Neutrophil (primary cell): ENCODE data around the gene HHIPL2.
A peak's percentile ranks its signal among the peaks of the same experiment; 100 is the strongest.

ENCODE experiments used
- H3K27ac ChIP-seq: fragments of 200-600 bp; sonication (generic); 2 replicates; pipeline ENCODE4 v1.5.1; 2016; ENCODE audit warnings: mild to moderate bottlenecking, moderate library complexity
- H3K27me3 ChIP-seq: fragments of 200-600 bp; sonication (generic); 2 replicates; pipeline ENCODE4 v1.6.0; 2016; ENCODE audit warnings: mild to moderate bottlenecking
- H3K36me3 ChIP-seq: fragments of 200-600 bp; sonication (generic); 2 replicates; pipeline ENCODE4 v1.5.1; 2017
- H3K4me1 ChIP-seq, 2 experiments: fragments of 200-600 bp in 1 of 2; sonication (generic) in 1 of 2; 1 replicate in 1 of 2; 2 replicates in 1 of 2; pipeline versions ENCODE4 v1.5.1 to v1.6.1; 2013 to 2016; ENCODE audit warnings: low read depth in 1 of 2, low read length in 1 of 2, mild to moderate bottlenecking in 1 of 2, moderate library complexity in 1 of 2; ENCODE audit not compliant: control insufficient read depth in 1 of 2, insufficient read depth in 1 of 2
- H3K4me3 ChIP-seq, 2 experiments: fragments of 200-600 bp in 1 of 2; sonication (generic) in 1 of 2; 1 replicate in 1 of 2; 2 replicates in 1 of 2; pipeline ENCODE4 v1.5.1; 2013 to 2016; ENCODE audit warnings: low read depth in 1 of 2, low read length in 1 of 2, mild to moderate bottlenecking in 1 of 2, moderate library complexity in 1 of 2
- H3K9me3 ChIP-seq: fragments of 200-600 bp; sonication (generic); 2 replicates; pipeline ENCODE4 v1.5.1; 2016
- TF ChIP-seq, protein P1 (sequence below): fragments of 200-600 bp; sonication (generic); IDR thresholded peaks from 2 replicates; pipeline ENCODE4 v1.5.1; 2016; ENCODE audit warnings: antibody characterized with exemption

The HHIPL2 gene

DNA sequence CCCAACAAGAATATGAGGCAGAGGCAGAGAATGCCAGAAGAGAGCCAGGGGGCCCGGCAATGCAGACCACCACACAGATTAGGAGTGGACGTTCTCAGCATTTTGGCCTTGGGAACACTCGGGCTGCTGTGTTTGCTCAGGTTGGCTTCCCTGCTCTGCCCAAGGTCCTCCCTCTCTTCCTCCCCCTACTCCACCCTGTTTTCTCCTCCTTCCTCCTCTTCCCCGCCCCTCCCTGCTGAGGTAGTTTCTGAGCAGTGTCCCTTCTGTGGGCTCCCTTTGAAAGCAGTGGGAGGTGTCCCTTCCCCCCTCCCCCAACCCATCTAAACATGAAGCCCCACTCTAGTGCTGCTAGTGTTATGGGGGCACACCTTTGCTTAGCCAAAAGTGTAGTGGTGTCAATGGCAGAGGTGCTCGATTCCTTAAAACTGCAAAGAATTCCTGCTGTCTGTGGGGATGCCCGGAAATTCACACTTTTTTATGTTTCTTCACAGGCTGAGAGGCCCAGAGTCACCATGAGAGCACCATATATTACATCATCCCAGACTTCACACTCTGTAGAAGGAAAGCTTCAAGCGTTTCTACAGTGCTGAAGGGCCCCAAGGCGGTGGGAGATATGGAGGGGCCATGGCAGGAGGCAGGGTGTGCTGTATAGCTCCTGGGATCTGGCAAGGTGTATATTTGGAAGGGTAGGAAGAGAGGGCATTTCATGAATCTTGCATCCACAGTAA is at the start of gene HHIPL2:
Gene HHIPL2 (minus strand): TSS at position 161 of the 728 bp plus-strand sequence. CDS start 60 bp downstream, at position 101.
- no peak within 1 kb of the TSS for H3K27ac ChIP-seq
- no peak within 1 kb of the TSS for H3K4me3 ChIP-seq
- peaks cover 30% of the 10 kb centered on the region for H3K27me3 ChIP-seq
- TF ChIP-seq, protein P1, sequence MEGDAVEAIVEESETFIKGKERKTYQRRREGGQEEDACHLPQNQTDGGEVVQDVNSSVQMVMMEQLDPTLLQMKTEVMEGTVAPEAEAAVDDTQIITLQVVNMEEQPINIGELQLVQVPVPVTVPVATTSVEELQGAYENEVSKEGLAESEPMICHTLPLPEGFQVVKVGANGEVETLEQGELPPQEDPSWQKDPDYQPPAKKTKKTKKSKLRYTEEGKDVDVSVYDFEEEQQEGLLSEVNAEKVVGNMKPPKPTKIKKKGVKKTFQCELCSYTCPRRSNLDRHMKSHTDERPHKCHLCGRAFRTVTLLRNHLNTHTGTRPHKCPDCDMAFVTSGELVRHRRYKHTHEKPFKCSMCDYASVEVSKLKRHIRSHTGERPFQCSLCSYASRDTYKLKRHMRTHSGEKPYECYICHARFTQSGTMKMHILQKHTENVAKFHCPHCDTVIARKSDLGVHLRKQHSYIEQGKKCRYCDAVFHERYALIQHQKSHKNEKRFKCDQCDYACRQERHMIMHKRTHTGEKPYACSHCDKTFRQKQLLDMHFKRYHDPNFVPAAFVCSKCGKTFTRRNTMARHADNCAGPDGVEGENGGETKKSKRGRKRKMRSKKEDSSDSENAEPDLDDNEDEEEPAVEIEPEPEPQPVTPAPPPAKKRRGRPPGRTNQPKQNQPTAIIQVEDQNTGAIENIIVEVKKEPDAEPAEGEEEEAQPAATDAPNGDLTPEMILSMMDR, result no peak
- H3K4me1 ChIP-seq, result no peaks in the 10 kb centered on the region
- no peaks in the 10 kb centered on the region for H3K36me3 ChIP-seq
- no peaks in the 10 kb centered on the region for H3K9me3 ChIP-seq

DNA sequence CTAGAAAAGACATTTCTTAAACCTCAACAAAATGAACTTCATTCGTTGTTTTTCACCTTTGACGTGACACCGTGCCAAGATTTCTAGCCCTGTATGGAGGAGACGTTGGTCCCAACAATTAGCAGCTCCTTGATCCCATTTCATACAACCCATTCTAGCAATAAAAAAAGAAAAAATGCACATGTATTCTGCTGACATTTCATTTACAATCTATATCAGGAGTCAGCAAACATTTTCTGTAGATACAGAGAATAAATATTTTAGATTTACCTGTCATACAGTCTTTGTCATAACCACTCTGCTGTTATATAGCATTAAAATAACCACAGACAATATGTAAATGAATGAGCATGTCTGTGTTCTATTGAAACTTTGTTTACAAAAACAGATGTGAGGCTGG is 48.8 kb upstream of the HHIPL2 start:
- TF ChIP-seq, protein P1, result no peak
- H3K27me3 ChIP-seq, result peaks cover 14% of the 10 kb centered on the region
- H3K9me3 ChIP-seq, result no peaks in the 10 kb centered on the region
- no peaks in the 10 kb centered on the region for H3K4me1 ChIP-seq
- H3K4me3 ChIP-seq, result no peak overlapping the region
- H3K36me3 ChIP-seq, result no peaks in the 10 kb centered on the region
- H3K27ac ChIP-seq, result no peak overlapping the region

DNA sequence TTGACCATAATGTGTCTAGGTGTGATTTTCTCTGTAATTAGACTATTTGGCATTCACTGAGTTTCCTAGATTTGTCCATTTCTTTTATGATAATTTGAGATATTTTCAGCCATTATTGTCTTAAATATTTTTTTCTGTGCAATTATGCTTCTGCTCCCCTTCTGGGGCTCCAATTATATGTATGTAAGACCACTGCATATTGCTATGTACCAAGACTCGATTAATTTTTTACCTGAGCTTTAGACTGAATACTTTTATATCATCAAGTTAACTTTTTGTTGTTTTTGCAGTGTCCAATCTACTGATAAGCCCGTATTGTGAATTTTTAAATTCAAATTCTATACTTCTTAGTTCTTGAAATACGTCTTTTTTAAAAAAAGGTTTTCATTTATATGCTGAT is 46.9 kb upstream of the HHIPL2 start:
- Histone ChIP-seq H3K9me3 (no peaks in the 10 kb centered on the region), H3K4me1 (peaks cover 6 to 7% of the 10 kb centered on the region in 2 experiments), H3K27me3 (peaks cover 20% of the 10 kb centered on the region), H3K36me3 (no peaks in the 10 kb centered on the region), H3K4me3 (no peak overlapping the region), H3K27ac (no peak overlapping the region)
- TF ChIP-seq, protein P1, result no peak

DNA sequence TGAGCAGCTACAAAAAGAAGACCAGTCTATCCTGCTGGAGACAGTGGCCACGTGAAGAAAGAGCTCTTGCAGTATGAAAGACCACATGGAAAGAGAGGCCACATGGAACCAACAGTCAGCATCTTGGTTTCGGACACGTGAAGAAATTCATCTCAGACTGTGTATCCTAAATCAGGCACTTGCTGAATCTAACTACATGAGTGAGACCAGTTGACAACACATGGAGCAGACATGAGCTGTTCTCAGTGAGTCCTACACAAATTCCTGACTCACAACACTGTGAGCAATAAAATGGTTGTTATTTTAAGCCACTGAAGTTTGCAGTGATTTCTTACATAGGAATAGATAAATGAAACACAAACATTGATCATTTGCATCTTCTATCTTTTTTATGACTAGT is 44.3 kb upstream of the HHIPL2 start:
- Histone ChIP-seq H3K36me3 (no peaks in the 10 kb centered on the region), H3K9me3 (no peaks in the 10 kb centered on the region), H3K4me3 (no peak overlapping the region), H3K4me1 (peaks cover 14 to 15% of the 10 kb centered on the region in 2 experiments), H3K27me3 (peaks cover 17% of the 10 kb centered on the region), H3K27ac (no peak overlapping the region)
- TF ChIP-seq, protein P1, result no peak

DNA sequence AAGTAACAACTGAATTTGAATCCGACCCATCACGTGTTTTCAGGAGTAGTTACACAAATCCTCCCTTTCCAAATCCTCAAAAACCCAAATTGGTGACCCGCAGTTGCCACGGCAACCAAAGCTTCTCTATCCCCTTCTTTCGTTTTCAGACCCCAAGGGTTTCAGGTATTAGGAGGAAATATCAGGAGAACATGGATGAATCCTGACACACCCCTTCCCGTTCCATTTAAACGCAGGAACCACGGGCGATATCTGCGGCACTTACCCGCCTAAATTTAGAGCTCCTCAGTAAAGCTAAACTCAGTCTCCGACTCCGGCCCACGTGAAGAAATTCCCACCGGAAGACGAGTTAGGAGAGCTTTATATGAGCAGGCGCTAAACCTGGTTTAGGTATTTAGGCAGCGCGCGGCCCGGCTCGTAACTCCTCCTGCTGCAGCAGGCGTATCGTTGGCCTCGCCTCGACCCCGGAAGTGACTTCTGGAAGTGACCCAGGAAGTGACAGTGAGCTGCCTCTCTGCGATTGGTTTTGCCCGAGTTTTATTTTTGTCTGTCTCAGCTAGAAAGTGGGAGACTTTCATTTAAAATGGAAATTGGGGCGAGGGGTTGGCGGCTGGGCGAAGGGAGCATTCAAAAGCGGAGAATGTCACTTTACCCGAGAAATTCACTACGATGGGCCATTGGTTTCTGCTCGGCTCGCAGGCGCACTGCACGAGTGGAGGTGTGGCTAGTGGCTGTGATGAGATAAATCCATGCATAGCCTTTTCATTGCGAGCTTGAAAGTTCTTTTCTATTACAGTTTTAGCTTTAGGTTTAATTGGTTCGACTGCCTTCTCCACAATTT is 41.8 kb upstream of the HHIPL2 start, which contains the start of gene TAF1A:
Gene TAF1A (minus strand): TSS at position 472 of the 841 bp plus-strand sequence.
- Histone ChIP-seq H3K4me1 (peaks cover 14 to 15% of the 10 kb centered on the region in 2 experiments), H3K4me3 (peak within 1 kb of the TSS; percentile 63 to 66), H3K27ac (peak within 1 kb of the TSS; percentile 81), H3K36me3 (peaks cover 7% of the 10 kb centered on the region), H3K27me3 (peaks cover 17% of the 10 kb centered on the region), H3K9me3 (no peaks in the 10 kb centered on the region)
- TF ChIP-seq, protein P1, result peak; percentile 22
